Non-pigmented ciliary epithelial cell (primary cell): Measurements from ENCODE around the gene RENBP.

Experiments
- DNase-seq: peaks from one replicate; pipeline ENCODE4 v3.0.0-alpha.2; 2010; ENCODE audit warnings: low read depth

Gene RENBP

DNA sequence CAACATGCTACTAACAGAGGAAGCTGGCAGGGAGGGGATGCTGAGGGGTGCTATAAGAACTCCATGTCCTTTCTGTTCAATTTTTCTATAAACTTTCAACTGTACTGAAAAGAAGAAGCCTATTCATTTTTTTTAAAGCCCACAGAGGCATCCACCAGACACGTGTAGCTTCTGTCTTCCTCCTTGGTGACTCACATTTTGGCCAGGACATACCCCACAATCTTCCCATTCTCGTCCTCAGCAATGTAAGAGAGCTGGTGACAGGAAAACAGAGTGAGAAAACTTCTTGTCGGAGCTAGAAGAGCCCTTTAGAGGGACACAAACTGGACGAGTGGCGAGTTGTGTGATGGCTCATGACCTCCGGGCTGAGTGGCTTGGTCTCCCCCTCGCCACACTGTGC lies 10.7 kb downstream of the RENBP start:
- no peak for DNase-seq

DNA sequence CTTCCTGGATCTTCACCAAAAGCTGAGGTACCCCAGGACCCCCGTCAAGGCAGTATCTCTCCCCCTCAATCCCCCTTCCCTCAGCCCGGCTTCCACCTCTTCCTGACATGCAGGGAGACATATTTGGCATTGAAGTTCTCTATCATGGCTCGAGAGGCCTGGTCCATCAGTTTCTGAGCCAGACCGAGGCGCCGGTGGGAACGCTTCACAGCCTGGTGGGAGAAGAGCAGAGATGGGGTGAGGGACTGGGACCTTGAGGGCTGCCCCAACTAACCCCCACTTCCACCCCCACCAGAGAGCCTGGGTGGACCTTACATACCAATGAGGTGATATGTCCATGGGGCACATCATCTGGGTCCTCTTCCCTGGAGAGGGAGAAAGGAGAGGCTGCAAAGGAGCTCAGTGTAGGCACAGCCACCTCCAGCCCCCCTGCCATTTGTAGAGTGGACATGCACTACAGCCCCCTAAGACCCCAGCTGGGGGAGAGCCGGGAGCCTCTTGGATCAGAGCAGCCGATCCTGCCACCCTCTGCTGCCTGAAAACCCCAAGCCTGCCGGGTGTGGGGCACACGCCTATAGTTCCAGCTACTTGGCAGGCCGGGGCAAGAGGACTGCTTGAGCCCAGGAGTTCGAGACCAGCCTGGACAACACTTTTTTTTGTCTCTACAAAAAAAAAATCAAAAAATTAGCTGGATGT lies 12.1 kb downstream of the RENBP start:
- no peak for DNase-seq

DNA sequence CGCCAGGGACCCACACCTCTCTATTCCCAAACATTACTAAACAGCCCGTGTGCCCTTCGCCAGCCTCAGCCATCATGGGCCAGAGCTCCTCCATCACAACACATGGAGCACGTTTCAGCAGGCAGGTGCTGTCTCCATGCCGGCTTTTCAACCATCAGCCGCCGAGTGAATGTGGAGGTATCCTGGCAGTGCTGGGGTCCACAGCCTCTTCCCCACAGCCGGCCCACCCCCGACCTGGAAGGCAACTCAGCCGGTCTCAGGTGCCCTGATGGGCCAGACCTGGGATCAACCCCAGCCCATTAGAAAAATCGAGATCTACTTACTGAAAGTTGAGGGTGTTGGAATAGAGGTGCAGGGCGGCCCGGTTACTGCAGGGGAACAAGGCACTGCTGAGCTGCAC lies 12.7 kb downstream of the RENBP start:
- no peak for DNase-seq

DNA sequence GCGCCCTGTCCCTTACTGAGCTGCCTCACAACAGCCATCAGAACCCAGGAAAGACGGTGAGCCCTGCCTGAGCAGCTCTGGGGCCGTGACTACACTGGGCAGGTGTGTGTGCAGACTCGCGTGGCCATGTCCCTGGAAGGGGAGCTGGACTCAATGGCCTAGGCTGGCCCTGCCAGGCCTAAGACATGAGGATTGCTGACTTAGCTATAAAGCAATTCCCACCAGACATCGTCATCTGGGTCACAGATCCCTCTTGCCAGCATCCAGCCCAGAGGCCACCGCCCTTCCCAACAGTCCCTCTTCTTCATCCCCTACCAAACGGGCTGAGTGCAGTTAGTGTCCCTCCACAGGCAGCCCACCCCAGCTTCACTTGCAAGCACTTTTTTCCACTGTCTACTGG lies 13.3 kb downstream of the RENBP start:
- no peak for DNase-seq

DNA sequence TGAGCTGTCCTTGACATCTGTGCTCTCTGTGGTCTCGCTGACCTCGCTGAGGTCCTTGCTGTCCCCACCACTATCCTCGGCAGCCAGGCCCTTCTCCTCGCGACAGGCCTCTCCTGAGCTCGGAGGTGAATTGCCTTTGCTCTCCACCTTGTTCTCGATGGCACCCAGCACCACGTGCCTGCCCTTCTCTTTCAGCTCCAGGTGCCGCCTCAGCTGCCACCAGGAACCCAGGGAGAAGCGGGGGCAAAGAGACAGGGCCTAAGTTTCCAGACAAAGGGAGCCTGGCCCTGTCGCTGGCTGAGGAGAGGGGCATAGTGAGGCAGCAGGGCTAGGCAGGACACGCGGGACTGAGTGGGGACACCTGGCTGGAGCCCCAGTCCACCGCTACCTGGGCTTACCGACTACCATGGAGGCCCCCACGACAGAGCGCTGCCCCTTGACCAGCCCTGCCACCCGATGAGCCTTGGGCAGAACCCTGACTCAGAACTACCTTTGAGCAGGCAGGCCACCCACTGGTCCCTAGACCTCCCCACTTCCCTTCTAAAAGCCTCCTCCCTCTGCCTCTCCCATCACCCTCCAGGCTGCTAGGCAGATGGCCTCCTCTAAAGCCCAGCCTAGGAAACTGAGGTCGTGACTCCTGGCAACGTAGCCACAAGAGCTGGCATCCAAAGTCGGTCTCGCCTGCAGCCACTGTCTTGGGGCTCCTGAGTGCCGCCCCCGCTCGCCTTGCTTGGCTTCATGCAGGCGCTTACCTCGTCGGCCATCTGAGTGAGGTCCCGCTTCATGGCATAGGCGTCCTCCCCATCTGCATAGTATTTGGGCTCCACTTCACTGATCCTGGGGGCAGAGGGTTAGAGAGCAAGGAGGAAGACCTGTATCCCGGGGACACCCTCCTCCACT lies 14.2 kb downstream of the RENBP start:
- DNase-seq = no peak

DNA sequence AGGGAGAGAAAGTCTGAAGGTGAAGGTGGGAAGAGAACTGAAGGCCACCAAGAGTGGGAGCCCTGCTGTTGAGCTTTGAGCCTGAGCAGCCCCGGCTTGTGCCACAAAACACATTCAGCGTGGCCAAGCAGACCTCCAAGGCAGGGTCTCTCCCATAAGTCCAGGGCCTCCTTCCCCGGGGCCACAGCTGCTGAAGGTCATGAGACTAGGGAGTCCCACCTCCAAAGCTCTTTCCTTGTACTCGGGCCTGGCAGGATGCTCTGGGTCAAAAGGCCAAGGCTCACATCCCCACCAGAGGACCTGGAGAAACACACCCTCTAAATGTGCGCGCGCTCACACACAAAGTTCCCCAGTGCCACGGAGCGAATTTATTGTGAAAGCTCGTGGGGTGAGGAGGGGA lies 14.9 kb downstream of the RENBP start:
- no peak for DNase-seq

DNA sequence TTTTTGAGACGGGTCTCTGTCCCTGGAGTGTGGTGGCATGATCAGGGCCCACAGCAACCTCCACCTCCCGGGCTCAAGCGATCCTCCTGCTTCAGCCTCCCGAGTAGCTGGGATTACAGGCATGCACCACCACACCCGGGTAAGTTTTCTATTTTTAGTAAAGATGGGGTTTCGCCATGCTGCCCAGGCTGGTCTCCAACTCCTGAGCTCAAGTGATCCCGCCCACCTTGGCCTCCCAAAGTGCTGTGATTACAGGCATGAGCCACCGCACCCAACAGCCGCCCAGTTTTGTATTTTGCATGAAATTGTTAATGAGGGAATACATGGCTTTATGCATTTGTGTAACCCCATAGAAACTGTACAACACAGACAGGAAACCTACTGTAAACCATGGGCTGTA lies 15.6 kb downstream of the RENBP start:
- no peak for DNase-seq

DNA sequence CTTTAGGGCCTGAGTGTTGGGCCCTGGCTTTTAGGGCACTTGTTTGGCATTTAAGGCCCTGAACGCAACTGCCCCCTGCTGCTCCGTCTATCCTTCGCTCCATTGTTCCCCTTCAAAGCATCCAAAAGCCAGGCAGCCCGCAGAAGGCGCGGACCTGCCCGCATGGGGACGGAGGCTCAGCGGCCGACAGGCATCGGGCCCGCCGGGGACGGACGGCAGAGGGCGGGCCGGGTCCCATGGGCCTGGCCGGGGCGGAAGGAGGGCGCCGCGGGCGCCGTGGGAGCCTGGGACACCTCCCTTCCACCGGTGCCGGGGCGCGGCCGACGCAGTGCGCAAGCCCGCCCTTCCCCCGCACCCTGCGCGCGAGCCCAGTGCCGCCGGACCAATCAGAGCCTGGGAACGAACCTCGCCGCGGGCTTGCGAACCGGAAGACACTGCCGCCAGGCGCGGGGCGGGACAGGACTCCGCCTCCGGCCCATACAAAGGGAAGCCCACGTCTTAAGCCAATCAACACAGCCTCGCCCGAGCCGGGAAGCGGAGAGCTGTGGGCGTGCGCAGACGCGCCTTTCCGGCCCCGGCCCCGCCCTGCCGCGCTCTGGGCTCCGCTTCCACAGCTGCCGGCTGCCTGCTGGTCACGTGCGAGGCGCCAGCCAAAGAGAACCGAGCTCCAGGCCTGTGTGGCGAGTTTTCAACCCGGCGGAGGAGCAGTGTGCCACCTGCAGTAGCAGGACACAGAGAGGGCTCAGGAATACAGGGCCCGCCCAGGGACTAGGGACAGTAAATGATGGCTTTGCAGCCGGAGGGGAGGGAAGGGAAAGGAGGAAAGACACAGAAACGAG lies 16.3 kb downstream of the RENBP start:
- DNase-seq = peak; percentile 87

DNA sequence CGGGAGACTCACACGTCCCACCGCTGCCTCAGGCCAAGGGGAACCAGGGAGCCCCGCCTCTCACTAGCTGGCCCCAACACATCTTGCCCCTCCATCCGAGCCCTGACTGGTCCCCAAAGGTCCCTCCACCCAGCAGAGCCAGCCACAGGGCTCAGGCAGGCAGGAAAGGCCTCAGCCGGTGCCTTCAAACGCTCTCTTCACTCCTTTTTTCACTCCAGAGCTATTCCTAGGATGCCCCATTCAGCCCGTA lies 16.8 kb downstream of the RENBP start:
- no peak for DNase-seq

DNA sequence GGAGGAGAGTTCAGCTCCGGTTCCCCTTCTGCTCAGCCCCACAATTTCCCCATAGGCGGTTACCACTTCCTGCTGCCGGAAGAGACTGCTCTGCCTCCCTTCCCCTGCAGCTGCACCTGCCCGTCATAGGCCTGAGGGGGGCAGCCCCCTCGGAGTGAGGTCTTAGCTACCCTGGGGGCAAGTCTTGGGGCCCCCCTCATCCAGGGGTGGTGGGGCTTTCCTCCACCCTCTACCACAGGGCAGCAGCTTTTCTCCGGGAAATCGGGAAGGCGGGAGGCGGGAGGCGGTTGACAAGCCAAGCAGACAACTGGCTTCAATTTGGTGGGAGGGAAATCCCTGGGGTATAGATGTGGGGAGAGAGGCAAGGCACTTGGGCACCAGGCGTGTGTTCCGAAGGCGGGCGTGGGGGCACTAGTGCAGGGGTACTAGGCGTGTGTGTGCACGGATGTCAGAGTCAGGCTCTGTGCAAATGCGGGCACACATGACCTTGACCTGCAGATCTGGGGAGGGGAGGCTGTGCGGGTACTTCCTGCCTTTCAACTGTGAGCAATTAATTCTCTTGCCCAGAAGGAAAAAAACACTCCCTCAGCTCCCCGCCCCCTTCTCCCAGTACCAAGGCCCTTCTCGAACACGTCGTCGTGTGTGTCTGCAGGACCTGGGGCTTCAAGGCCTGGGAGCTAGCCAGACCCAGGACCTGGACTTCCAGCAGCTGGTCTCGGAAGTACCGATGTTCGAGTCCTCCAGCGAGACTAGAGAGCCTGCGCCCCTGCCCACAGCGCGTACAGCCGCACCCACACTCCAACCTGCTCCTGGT lies 17.4 kb downstream of the RENBP start:
- no peak for DNase-seq

DNA sequence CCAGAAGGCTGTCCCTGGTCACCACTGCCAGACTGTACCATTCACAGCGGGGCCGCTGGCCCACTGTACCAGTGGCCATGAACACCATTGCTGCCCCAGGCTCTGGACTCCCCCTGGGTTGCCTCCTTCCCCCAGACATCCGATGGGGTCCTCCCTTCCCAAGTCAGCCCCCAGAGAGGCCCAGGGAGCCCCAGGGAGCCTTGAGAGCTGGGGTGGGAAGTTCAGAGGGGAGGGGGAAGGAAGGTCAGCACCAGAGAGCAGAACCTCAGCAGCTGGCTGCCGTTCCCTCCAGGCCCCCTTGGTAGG lies 17.9 kb downstream of the RENBP start:
- DNase-seq = no peak

DNA sequence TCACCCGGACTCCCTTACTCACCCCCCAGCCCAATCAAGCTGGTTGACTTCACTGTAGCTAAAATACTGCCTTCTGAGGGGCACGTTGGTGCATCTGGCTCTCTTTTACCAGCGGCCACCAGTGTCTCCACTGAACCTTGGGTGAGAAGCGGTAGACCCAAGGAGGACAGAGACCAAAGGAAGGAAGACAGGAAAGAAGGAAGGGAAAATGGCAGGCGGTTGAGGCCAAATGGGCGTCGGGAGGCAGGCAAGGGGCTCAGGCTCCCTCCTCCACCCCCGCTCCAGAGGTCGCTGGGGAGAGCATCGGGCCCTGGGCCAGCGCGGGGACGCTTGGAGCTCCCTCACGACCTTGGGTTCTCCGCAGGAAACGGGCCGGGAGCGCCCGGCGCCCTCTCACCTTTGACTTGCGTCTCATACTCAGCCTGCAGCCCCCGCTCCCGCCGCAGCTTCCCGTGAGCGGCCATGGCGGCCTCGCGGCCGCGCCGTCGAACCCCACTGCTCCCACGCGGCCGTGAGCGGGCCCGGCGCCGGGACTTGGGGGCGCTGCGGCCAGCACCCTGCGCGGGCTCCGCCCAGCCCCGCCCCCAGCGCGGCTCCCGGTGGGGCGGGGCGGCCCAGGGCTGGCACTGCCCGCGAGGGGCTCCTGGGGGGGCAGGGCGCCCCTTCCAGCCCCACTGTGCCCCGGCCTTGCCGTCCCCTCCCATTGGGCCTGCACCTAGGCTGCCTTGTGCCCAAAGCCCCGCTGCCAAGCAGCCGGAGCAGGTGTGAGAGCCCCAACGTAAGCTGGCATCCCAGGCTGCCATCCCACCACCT lies 18.5 kb downstream of the RENBP start, which contains the start of gene ARHGAP4:
ARHGAP4 (minus strand) TSS at position 526 of the 813 bp plus-strand sequence; CDS start at position 464, 62 bp downstream.
- no peak for DNase-seq

DNA sequence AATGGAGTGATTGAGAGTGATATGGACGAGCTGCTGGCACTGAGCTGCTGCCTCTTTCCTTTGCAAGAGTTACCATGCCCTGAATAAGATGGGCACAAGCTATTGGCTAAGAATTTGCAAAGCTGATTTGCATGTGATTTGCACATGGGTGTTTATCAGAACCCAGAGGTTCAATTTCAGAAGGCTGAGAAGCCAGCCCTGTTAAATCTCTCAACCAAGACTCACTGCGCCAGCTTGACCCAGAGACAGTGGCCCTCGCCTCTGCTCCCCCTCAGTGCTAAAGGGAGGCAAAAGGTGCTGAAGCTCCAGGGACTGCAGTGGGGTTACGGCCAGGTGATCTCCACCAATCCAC lies 19.1 kb downstream of the RENBP start:
- DNase-seq = no peak

DNA sequence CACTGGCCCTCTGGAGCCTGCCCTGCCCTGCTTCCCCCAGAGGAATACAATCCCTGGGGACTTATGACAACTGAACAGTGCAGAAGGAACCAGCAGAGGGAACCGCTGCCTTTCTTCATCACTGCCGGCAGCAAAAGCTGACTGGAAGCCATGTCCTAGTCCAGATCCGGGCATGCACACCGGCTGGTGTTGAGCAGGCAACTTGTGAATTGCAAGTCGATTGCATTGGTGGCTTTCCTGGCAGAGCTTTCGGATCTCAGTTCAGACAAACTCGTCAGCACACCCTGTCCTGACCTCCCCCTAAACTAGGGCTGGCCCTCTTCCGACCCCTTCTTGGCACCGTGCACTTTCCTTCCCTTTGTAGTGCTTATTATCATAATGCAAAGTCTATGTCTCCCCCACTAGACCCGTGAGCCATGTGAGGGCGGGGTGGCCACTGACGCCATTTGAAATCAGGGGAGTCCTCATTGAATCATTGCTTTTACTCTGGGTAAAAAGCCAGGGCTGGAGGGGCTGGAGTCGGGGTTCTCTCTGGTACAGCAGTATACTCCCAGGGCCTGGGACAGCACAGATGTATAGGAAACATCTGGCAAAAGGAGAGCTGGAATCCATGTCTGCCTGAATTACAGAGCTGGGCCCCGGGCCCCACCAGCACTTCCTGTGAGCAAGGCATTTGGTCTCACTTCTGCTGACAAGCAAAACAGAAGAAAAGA lies 20.1 kb downstream of the RENBP start:
- DNase-seq = no peak

DNA sequence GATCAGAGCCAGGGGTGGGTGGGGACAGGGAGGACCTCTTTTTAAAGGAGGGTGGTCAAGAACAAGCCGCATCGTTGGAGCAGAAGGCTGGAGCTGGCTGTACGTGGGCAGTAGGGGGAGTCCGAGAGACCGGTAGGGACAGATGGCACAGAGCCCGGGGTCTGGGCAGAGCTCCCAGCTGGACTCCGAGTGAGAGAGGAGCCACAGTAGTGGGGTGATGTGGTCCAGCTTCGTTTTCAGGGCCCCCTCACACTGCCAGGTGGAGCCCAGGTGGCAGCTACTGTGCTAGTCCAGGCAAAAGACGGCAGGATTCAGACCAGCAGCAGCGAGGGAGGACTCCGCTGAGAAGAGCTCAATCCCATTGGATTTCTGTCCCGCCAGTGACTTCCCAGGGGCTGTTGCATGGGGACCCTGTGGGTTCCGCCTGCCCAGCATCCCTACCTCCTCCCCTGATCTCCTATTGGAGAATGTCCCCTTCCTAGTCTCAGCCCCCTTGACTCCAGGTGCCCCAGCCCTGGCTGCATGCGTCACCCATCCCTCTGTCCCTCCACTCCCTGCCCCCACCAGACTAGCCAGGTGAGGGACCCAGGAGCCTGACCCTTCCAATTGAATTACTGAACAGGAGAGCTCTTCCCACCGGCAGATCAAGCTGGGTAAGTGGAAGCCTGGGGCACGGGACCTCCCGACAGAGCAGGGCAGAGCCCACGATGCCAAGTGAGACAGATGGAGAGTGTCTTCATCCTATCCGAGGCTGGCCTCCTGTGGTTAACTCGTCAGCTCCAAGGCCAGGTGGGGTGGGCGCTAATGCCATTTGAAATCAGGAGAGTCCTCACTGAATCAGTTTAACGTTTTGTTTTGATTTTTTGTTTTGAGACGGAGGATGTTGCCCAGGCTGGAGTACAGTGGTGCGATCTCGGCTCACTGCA lies 21.2 kb downstream of the RENBP start:
- DNase-seq = no peak

DNA sequence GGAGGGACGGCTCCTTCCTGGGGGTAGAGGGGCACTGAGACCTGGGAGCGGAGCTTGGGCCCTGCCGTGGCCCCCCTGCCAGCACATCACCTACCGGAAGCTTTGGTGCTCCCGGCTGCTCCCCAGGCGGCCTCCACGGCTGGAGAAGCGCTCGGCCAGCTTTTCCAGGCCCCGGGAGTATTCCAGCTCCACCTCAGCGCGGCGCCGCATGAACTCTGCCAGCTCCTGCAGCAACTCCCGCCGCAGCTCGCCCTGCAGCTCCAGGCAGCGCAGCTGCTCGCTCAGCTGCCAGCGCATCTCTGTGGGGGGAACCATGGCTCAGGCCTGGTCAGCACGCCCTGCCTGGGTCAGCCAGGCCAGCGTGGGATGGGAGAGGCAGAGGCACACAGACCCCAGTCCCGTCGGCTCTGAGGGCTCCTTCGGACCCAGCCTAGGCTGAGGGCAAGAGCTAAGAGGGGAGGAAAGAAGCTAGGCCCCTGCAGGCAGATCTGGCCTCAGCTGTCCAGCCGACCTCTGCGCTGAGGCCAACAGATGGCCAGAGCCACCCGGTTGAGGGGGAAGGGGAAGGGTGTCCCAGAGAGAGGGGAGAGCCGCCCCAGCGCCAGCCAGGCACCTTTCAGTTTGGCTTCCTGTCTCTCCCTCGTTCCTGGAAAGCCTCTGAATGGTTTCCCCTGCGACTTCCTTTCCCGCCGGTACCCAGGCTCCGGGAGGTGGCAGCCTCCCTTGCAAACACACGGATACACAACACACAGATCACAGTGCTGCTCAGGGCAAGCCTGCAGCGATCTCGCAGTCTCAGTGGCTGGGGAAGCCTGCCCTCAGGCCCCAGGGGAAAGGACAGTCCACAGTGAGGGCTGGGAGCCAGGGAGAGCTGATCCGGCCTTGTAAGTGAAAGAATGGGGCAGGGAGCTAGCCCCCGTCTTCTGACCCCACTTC lies 22.7 kb downstream of the RENBP start:
- DNase-seq = no peak

DNA sequence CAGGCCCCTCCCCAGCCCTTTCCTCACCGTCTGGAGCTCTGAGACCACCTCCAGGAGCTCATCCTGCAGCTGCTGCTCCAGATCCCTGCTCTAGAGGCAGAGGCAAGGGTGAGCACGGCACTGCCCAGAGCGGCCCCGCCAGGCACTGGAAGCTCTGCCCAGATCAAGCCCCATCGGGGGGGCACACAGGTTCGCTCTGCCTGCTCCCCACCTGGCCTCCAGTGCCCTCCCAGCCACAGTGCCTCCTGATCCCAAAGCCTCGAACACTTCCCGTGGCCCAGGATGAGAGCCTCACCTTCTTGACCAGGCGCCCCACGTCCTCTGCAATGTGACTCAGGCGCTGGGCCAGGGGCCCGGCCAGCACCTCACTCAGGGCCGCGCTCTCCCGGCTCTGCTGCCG lies 23.4 kb downstream of the RENBP start:
- no peak for DNase-seq

DNA sequence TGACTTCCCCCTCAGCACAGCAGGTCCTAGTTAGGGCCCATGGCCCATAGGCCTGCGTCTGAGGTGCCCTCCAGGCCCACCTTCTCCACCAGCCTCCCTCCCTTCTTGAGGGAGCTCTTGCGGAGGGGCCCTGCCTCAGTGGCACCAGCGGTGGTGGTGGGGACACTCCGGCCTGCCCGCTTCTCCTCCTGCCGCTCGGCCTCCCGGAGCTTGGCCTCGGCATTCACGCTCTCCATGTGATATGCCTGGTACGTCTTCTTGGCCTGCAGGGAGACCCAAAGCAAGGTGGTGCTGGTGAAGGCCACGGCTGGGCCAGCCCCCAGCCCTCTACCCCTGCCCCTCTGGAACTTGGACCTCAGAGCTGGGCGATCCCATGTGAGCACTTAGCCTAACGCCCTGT lies 23.9 kb downstream of the RENBP start:
- DNase-seq = no peak

DNA sequence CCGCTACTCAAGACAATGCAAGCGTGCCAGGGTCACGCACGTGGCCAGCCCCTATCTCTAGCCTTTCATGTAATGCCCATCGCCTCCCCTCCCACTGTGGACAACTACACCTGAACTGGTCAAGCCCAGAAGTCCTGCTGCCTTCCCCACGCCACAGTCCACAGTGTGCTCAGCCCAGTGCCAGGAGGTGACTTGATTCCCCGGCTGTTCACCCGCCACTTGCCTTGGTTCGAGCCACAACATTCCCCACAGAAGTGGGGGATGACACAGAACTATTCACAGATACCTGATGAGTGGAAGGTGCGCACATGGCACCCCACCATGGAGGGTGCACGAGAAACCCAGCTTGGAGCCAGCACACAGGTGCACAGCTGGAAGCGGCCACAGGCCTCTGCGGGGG lies 25.2 kb downstream of the RENBP start:
- DNase-seq = no peak
